ENCODE measurements around the gene MGAT2.

The MGAT2 gene

DNA sequence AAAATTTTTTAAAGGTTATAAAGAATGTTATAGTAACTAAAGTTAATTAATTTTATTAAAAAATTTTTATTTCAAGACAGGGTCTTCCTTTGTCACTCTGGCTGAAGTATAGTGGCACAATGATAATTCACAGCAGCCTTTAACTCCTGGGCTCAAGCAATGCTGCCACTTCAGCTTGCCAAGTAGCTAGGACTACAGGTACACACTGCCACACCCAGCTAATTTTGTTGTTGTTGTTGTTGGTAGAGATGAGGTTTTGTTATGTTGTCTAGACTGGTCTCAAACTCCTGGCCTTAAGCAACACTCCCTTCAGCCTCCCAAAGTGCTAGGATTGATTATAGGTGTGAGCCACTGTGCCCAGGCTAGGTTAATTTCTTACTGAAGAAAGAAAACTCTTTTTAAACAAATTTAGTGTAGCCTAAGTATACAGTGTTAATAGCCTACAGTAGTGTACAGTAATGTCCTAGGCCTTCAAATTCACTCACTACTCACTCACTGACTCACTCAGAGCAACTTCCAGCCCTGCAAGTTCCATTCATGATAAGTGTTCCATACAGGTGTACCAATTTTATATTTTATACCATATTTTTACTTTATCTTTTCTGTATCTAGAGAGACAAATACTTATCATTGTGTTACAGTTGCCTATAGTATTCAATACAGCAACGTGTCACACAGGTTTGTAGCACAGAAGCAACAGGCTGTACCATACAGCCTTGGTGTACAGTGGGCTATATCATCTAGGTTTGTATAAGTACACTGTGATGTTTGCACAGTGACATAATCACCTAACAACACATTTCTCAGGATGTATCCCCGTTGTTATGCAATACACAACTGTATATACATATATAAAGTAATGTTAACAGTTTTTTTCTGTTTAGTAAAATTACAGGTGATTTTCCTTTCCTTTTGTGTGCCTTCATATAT lies 39.2 kb downstream of the MGAT2 start:
- DNase-seq, result no peak

DNA sequence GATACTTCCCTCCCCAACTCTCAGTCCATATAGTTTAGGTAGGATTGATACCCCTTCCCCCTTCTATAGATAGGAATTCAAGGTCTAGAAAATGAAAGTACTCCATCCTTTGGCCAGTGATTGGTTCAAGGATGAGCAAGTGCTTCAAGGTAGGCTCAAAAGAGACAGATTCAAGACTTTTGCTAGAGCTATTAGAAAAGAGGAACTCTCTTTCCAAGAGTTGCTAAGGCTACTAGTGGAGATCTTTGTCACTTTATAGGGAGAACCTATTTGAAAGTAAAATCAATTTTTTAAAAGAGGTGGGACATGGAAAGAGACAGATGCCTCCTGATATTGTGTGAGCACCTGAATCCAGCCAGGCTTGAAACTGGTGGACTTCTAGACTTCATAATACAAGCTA lies 49.9 kb downstream of the MGAT2 start:
- DNase-seq, result no peak
